Heart left ventricle (tissue), 13 donors: ENCODE data around the gene NDRG3.
A peak's percentile ranks its signal among the peaks of the same experiment; 100 is the strongest.

Experiments used
- POLR2A ChIP-seq, 2 donors: fragments of 450-650 bp; IDR thresholded peaks; one replicate each; pipeline ENCODE4 v1.6.1; 2017; ENCODE audit warnings: antibody characterized with exemption in 2 of 2, mild to moderate bottlenecking in 2 of 2, moderate library complexity in 2 of 2
- TF ChIP-seq, protein P1 (sequence below), 12 donors: fragments of 200-600 bp; sonication (generic) in 4 of 12; IDR thresholded peaks; one replicate each; pipeline versions ENCODE4 v1.5.0 to v1.8.0; 2018 to 2022; ENCODE audit warnings: antibody characterized with exemption in 12 of 12, mild to moderate bottlenecking in 5 of 12
- donor health status: ischemic (EF 13 %, LVEDD 7.1; RV severe dilation, severe dysfunction).
- donor health status: DM: no; HTN: yes; CAD: no.
- donor health status: DM: no; HTN: no; CAD: no.
- donor health status: ischemic (EF 25% LVEDD 6.9; RV normal size, moderate dysfunction).
- donor health status: ischemic (EF 25% LVEDD 5.7; RV mildly dilated, moderate dysfunction).
- donor health status: ischemic (EF 35%, LVEDD 5.7; RV mildly dilated, moderate dysfunction).
- donor health status: nonischemic (EF 11% LVEDD 7.7; RV severe dilation, severe dysfunction).
- donor health status: DM: yes; HTN: yes; CAD: no.
- donor health status: PGD.
- donor health status: ischemic (EF 29% LVEDD 5.4; RV normal size, mild dysfunction).
- donor health status: nonischemic (EF 23%, LVEDD 6.1; RV moderate dilation, normal function).

DNA sequence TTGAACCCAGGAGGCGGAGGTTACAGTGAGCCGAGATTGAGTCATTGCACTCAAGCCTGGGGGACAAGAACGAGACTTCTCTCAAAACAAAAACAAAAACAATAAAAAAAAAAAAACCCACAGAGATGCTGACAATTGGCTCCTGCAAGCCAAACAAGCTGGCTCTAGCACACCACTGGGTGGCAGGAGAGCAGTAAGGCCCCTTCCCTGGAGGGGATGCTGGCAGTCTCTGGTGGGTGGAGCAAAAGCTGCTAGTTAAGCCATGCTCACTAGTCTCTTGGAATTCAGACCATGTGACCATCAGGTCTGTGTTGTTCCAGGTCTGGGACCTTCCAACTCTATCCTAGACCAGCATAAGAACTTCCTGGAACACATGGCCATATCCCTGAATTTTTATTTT lies 46.5 kb upstream of the NDRG3 start:
- TF ChIP-seq POLR2A (IDR thresholded peaks at IDR 0.05), result no peak
- TF ChIP-seq, protein P1, sequence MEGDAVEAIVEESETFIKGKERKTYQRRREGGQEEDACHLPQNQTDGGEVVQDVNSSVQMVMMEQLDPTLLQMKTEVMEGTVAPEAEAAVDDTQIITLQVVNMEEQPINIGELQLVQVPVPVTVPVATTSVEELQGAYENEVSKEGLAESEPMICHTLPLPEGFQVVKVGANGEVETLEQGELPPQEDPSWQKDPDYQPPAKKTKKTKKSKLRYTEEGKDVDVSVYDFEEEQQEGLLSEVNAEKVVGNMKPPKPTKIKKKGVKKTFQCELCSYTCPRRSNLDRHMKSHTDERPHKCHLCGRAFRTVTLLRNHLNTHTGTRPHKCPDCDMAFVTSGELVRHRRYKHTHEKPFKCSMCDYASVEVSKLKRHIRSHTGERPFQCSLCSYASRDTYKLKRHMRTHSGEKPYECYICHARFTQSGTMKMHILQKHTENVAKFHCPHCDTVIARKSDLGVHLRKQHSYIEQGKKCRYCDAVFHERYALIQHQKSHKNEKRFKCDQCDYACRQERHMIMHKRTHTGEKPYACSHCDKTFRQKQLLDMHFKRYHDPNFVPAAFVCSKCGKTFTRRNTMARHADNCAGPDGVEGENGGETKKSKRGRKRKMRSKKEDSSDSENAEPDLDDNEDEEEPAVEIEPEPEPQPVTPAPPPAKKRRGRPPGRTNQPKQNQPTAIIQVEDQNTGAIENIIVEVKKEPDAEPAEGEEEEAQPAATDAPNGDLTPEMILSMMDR (IDR thresholded peaks at IDR 0.05), result peak in 11 of 12 donors; percentile 7 to 59 (median 44)
